SHP77 treated with DMSO at 0.1 percent for 48 hours (cell line): Measurements from ENCODE around the gene E2F4.

Source experiments
- DNase-seq: peaks from one replicate; lab custom pipeline; 2025; lab: John Stamatoyannopoulos, UW

E2F4 gene

GRCh38 chr16:67173808-67174705, 17.9 kb upstream of the E2F4 start:
- peak; percentile 41 for DNase-seq

GRCh38 chr16:67174706-67175231, 17.2 kb upstream of the E2F4 start:
- no peak for DNase-seq

GRCh38 chr16:67176662-67177061, 15.3 kb upstream of the E2F4 start:
- no peak for DNase-seq

DNA sequence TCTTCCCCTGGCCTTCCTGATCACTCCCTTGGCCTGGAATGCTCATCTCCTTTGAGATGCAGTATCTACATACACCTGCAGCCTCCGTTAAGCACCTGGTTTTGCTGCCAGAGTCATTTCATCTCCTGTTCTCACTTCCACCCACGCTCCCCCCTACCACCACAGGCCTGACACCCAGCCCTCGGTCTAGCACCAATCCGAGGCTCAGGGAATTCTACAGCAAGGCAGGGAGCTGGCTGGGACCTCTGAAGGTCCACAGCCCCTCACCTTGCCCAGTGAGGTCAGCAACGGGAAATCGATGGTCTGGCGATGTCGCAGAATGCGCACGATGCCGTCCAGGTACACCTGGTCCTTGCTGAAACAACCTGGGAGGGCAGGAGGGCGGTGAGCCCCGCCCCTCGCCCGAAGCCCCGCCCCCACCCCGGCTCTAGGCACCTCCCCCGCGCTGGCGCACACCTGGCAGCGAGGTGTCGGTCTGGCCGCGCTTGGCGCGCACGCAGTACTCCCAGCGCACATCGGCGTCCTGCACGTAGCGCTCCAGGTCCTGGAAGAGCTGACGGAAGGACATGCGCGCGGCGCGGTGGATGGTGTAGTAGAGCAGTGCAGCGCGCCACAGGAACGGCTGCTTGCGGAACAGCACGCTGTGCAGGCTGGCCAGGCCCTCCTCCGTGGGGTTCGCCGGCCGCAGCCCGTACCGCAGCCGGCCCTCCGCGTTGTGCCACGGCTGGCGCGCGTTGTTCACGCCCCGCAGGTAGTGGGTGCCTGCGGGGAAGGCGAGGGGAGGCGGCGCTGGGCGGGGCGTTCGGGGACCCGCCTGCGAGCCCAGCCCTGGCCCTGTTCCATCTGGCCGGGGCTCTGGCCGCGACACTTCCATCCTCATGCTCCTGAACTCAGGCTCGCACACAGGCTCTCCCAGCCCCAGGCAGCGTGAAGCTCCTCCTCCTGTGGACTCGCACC, 13.9 kb upstream of the E2F4 start:
- peak; percentile 28 for DNase-seq

- DNase-seq, result no peak
Observed at GRCh38 chr16:67179421-67180080, 12.4 kb upstream of the E2F4 start.

DNA sequence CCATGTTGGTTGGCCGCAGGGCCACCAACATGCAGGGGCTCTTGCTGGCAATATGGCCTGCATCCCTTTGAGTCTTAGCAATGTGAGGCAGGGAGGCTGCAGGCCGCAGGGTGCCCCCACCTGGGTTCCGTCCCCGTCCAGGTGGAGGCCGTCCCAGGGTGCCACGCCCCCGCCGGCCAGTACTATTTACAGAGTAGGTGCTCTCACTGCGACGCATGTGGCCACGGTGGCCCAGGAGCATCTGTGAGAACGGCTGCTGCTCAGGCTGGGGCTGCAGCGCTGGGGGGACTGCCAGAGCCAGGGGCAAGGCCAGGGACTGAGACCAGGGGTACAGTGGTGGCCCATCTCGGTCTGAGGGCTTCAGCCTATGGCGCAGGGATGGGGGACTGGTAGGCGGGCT, 11.8 kb upstream of the E2F4 start:
- no peak for DNase-seq

GRCh38 chr16:67181346-67181745, 10.6 kb upstream of the E2F4 start:
- DNase-seq, result no peak

- DNase-seq, result no peak
Observed at GRCh38 chr16:67182288-67182687, 9.7 kb upstream of the E2F4 start.

DNA sequence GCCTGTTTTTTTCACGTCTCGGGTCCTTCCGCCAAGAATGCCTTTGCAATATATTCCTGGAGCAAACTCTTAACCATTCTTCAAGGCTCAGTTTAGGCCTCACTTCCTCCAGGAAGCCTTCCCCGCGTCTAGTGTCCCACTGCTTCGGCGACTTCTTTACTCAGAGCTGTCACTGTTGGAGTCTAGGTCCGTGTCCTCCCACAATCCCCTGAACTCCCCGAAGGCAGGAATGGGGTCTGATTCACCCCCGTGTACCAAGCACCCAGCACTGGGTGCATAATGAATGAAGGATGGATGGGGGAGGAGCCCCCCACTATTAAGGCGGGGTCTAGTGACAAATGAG, 8.7 kb upstream of the E2F4 start:
- DNase-seq, result no peak

- DNase-seq, result peak; percentile 96
Observed at GRCh38 chr16:67183627-67184452, 8.1 kb upstream of the E2F4 start, which contains the start of gene MATCAP1. TSS of gene MATCAP1 (minus strand) at chr16:67183963. CDS start at chr16:67180610, 3,353 bp downstream.

GRCh38 chr16:67184453-67184994, 7.4 kb upstream of the E2F4 start:
- no peak for DNase-seq

GRCh38 chr16:67184995-67185650, 6.8 kb upstream of the E2F4 start:
- DNase-seq, result peak; percentile 26

DNA sequence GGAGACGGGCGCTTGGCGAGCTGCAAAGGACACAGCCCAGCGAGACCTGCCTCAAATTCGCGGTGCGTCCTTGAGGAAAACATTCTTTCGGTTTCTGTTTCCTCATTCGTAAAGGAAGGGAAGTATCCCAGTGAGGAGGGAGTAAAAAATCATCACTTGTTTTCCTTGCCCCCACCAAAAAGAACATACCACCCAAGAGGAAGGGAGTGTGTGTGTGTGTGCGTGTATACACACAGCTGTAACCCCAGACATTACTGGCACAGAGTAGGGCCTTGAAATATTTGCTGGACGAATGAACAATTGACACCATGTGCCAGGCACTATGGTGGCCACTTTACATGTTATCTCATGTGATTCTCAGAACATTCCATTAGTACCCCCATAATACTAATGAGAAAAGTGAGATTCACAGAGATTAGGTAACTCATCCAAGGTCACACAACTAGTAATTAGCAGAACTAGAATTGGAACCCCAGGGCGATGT, 6.3 kb upstream of the E2F4 start:
- DNase-seq, result no peak

DNA sequence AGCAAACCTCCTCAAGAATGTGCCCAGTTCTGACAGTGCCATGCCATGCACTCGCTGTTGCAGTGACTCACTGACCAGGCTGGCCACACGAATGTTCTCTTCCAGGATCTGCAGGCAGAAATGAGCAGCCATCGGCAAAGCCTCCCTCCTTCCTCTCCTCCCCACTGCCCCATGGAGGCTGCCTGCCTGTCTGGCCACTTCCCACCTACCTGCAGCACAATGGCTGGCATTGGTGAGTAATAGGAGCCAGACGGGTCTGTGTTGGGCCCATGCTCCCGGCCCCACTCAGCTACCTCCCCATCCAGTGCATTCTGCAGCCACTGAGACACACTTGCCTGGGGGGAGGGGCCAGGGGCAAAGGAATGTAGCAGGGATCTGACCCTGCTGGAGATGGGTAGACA, 5.4 kb upstream of the E2F4 start:
- no peak for DNase-seq

GRCh38 chr16:67187175-67187890, 4.6 kb upstream of the E2F4 start:
- no peak for DNase-seq

GRCh38 chr16:67188323-67188722, 3.6 kb upstream of the E2F4 start:
- no peak for DNase-seq

DNA sequence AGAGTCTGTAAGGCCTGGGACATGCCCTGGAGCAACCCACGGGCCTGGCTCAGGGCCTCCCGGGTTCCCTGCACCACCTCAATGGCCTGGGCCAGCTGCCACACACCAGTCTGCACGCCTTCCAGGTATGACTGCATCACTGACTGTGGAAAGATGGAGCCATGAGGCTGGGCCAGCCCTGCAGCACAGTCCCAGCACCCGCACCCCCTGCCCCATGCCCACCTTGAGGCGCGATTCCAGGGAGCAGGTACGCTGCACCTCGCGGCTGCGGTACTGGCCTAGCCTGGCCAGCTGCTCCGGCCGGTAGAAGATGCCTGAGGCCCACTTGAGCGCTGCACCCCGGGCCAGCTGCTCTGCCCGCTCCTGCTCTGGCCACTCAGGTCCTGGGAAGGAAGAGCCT, 3.2 kb upstream of the E2F4 start:
- no peak for DNase-seq

GRCh38 chr16:67190041-67190440, 1.9 kb upstream of the E2F4 start, which contains the start of gene EXOC3L1:
TSS of gene EXOC3L1 (minus strand) at chr16:67190136. CDS start at chr16:67189676, 460 bp downstream.
- DNase-seq, result no peak
